PC-3 (cell line): ENCODE data around the gene PBXIP1. TPM values are rescaled to one million over a fixed set of nuclear protein-coding genes. Genes with fewer than 3 reads are reported as not detected.

ENCODE experiments used
- ATAC-seq: fragments of 200-7000 bp; cut with Tn5 transposase; 2 replicates; pipeline ENCODE4 v1.9.1; 2020; ENCODE audit warnings: mild to moderate bottlenecking, moderate library complexity
- BruUV-seq: library from RNA; stranded (reverse); fragments of 400-500 nt; replicated peaks from 2 replicates; lab custom pipeline; 2021; lab: Mats Ljungman, UMichigan
- CTCF ChIA-PET: fragments of 300-600 bp; sonication (Branson Sonifier 250); formaldehyde crosslinking; loops from one replicate; lab custom pipeline; 2022; ENCODE audit warnings: antibody characterized with exemption; lab: Charles Lee
- POLR2A ChIA-PET: fragments of 300-600 bp; sonication (Branson Sonifier 250); formaldehyde crosslinking; loops from one replicate; lab custom pipeline; 2022; ENCODE audit warnings: antibody characterized with exemption; ENCODE audit not compliant: unreplicated experiment; lab: Charles Lee
- DNase-seq: peaks from one replicate; pipeline ENCODE4 v3.0.0-alpha.2; 2015
- H2AFZ ChIP-seq: fragments of 300-600 bp; sonication (generic); 2 replicates; pipeline ENCODE4 v1.6.0; 2016; ENCODE audit warnings: antibody characterized with exemption, low read length
- H3F3A ChIP-seq: fragments of 300-600 bp; sonication (generic); one replicate; pipeline ENCODE4 v1.6.0; 2017; ENCODE audit warnings: antibody characterized with exemption, low read length, control low read depth, mild to moderate bottlenecking; ENCODE audit not compliant: unreplicated experiment
- H3K27ac ChIP-seq: fragments of 300-600 bp; sonication (generic); 2 replicates; pipeline ENCODE4 v1.5.1; 2016; ENCODE audit warnings: mild to moderate bottlenecking, low read length
- H3K27me3 ChIP-seq: fragments of 300-600 bp; sonication (generic); 2 replicates; pipeline ENCODE4 v1.6.1; 2016; ENCODE audit warnings: low read length, mixed read lengths
- H3K36me3 ChIP-seq: fragments of 300-600 bp; sonication (generic); 2 replicates; pipeline ENCODE4 v1.6.1; 2016; ENCODE audit warnings: low read depth, mixed run types, low read length, mixed read lengths
- H3K4me1 ChIP-seq: fragments of 300-600 bp; sonication (generic); 2 replicates; pipeline ENCODE4 v1.5.1; 2016; ENCODE audit warnings: low read length; ENCODE audit not compliant: insufficient read depth
- H3K4me2 ChIP-seq: fragments of 300-600 bp; sonication (generic); 2 replicates; pipeline ENCODE4 v1.6.0; 2016; ENCODE audit warnings: low read length
- H3K4me3 ChIP-seq: fragments of 300-600 bp; sonication (generic); 2 replicates; pipeline ENCODE4 v1.5.1; 2016; ENCODE audit warnings: mild to moderate bottlenecking, low read length, mixed read lengths
- H3K79me2 ChIP-seq: fragments of 300-600 bp; sonication (generic); 2 replicates; pipeline ENCODE4 v1.6.1; 2017; ENCODE audit warnings: low read length, mixed read lengths
- H3K9ac ChIP-seq: fragments of 300-600 bp; sonication (generic); 2 replicates; pipeline ENCODE4 v1.6.0; 2016; ENCODE audit warnings: mild to moderate bottlenecking, low read length
- H3K9me2 ChIP-seq: fragments of 300-600 bp; sonication (generic); replicated peaks from 2 replicates; pipeline ENCODE4 v1.6.1; 2016; ENCODE audit warnings: mixed run types, low read length, mixed read lengths
- H3K9me3 ChIP-seq: fragments of 300-600 bp; sonication (generic); 2 replicates; pipeline ENCODE4 v1.6.1; 2016; ENCODE audit warnings: low read length, mixed read lengths
- H4K20me1 ChIP-seq: fragments of 300-600 bp; sonication (generic); 2 replicates; pipeline ENCODE4 v1.6.1; 2016; ENCODE audit warnings: low read length, mixed read lengths
- CTCF ChIP-seq: fragments of 300-600 bp; sonication (generic); conservative IDR thresholded peaks from 2 replicates; pipeline ENCODE4 v1.5.1; 2017; ENCODE audit warnings: antibody characterized with exemption, low read depth, mild to moderate bottlenecking, low read length
- EZH2 ChIP-seq: fragments of 300-600 bp; sonication (generic); IDR thresholded peaks from one replicate; pipeline ENCODE4 v1.6.1; 2017; ENCODE audit warnings: antibody characterized with exemption, mild to moderate bottlenecking, low read length; ENCODE audit not compliant: unreplicated experiment
- EZH2phosphoT487 ChIP-seq: fragments of 300-600 bp; sonication (generic); IDR thresholded peaks from 2 replicates; pipeline ENCODE4 v1.6.1; 2018; ENCODE audit warnings: mild to moderate bottlenecking, antibody characterized with exemption, low read length, borderline replicate concordance
- intact Hi-C: fragments of 100-400 bp; cut with micrococcal nuclease; formaldehyde crosslinking; loops from 2 replicates; pipeline ENCODE4 v1.9.0; 2023
- total RNA-seq: library from RNA; depleted of rRNA; stranded (reverse); fragments of >200 nt; gene quantifications from 2 replicates; pipeline ENCODE4 v1.2.3, GENCODE V29; 2014

The PBXIP1 gene
- total RNA-seq, 1 experiment from 2014 or later = 35.4 TPM

- H3K9me2 ChIP-seq = no peaks in the 10 kb centered on the region
- H3K27me3 ChIP-seq = no peaks in the 10 kb centered on the region
- BruUV-seq = no TSS peak
- H4K20me1 ChIP-seq = no peaks in the 10 kb centered on the region
- ATAC-seq (no peak), DNase-seq (no peak)
- H2AFZ ChIP-seq = no peak overlapping the region
- no peak overlapping the region for H3K27ac ChIP-seq
- H3K79me2 ChIP-seq = peaks cover 15% of the 10 kb centered on the region
- CTCF ChIA-PET = no interaction called here
- intact Hi-C loops = no loop called here
- TF ChIP-seq CTCF (no peak), EZH2phosphoT487 (no peak), EZH2 (no peak)
- H3K9me3 ChIP-seq = no peaks in the 10 kb centered on the region
- peaks cover 43% of the 10 kb centered on the region for H3K4me1 ChIP-seq
- no peak overlapping the region for H3K4me2 ChIP-seq
- H3K9ac ChIP-seq = no peak overlapping the region
- H3K36me3 ChIP-seq = peaks cover 3% of the 10 kb centered on the region; the same call in 1 of the 2 replicates
- peaks cover 7% of the 10 kb centered on the region for H3F3A ChIP-seq
- no peak overlapping the region for H3K4me3 ChIP-seq
- POLR2A ChIA-PET = no interaction called here
These were observed 21.4 kb downstream of the PBXIP1 start for GRCh38 chr1:154934358-154934948.

GRCh38 chr1:154931940-154932487 is 23.9 kb downstream of the PBXIP1 start:
- Histone ChIP-seq H3K27me3 (no peaks in the 10 kb centered on the region), H3K36me3 (peaks cover 3% of the 10 kb centered on the region; the same call in 1 of the 2 replicates), H3K4me1 (peaks cover 27% of the 10 kb centered on the region), H3K79me2 (peaks cover 15% of the 10 kb centered on the region), H3K9me2 (no peaks in the 10 kb centered on the region), H3K4me2 (peak overlapping the region; percentile 62), H3F3A (peaks cover 4% of the 10 kb centered on the region), H3K9me3 (no peaks in the 10 kb centered on the region), H3K9ac (peak overlapping the region; percentile 35), H3K4me3 (peak overlapping the region; percentile 36; the same call in 1 of the 2 replicates), H3K27ac (peak overlapping the region; percentile 56), H2AFZ (peak overlapping the region; percentile 65), H4K20me1 (no peaks in the 10 kb centered on the region)
- ATAC-seq (peak; percentile 75), DNase-seq (peak; percentile 95)
- TF ChIP-seq CTCF (no peak), EZH2phosphoT487 (no peak), EZH2 (no peak)
- intact Hi-C loops = no loop called here
- POLR2A ChIA-PET = no interaction called here
- CTCF ChIA-PET = interaction anchor here (0.6 to 0.9 kb wide), 7 partner anchors 12 to 372 kb away, joined by 3 to 6 read pairs (median 3); no protein-coding TSS in a partner anchor
- no TSS peak for BruUV-seq

DNA sequence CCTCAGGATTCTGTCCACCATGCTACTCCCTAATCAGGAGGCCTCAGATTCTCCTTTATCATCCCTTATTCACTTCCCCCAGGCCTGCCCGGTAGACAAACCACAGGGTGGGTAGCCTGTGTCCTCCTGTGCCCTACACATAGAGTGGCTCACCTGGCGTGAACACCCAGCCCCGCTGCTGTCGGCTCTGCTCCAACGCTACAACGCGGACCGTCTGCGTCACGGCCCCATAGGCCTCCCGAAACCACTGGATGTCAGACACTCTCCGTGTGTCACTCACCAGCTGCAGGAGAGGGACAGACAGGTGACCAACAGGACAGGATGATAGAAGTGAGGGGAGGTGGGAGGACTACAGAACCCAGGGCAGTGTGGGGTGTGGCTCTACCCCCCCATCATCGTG is 29.7 kb downstream of the PBXIP1 start:
- Histone ChIP-seq H3K27ac (no peak overlapping the region), H3K4me3 (no peak overlapping the region), H3K36me3 (peaks cover 15% of the 10 kb centered on the region; the same call in 1 of the 2 replicates), H3K4me2 (no peak overlapping the region), H3K9ac (no peak overlapping the region), H4K20me1 (no peaks in the 10 kb centered on the region), H3K27me3 (no peaks in the 10 kb centered on the region), H2AFZ (no peak overlapping the region), H3K9me3 (no peaks in the 10 kb centered on the region), H3K4me1 (no peaks in the 10 kb centered on the region), H3K79me2 (no peaks in the 10 kb centered on the region), H3K9me2 (no peaks in the 10 kb centered on the region), H3F3A (no peaks in the 10 kb centered on the region)
- BruUV-seq = no TSS peak
- CTCF ChIA-PET = no interaction called here
- no peak for ATAC-seq
- TF ChIP-seq EZH2 = no peak
- intact Hi-C loops = no loop called here
- DNase-seq = no peak
- POLR2A ChIA-PET = no interaction called here
